Aorta (tissue), 5 donors: ENCODE measurements around the gene CELF5. TPM values are rescaled to one million over a fixed set of nuclear protein-coding genes. Genes with fewer than 3 reads are reported as not detected.

Experiments
- ATAC-seq: fragments of 200-7000 bp; cut with Tn5 transposase; one replicate; pipeline ENCODE4 v1.9.1; 2022; ENCODE audit warnings: moderate library complexity; ENCODE audit not compliant: low FRiP score
- DNase-seq, 2 donors: peaks; one replicate each; pipeline ENCODE4 v3.0.0-alpha.2; 2020
- H3K27ac ChIP-seq, 2 donors: one replicate each; pipeline ENCODE4 v1.5.1; 2013; ENCODE audit warnings: low read length in 2 of 2, mild to moderate bottlenecking in 2 of 2, moderate library complexity in 2 of 2, control low read depth in 1 of 2, inconsistent platforms in 1 of 2, low read depth in 1 of 2
- H3K27me3 ChIP-seq, 2 donors: one replicate each; pipeline ENCODE4 v1.6.1; 2013; ENCODE audit warnings: control low read depth in 1 of 2, low read length in 1 of 2, mild to moderate bottlenecking in 1 of 2, moderate library complexity in 1 of 2; ENCODE audit not compliant: insufficient read depth in 2 of 2, control insufficient read depth in 1 of 2
- H3K36me3 ChIP-seq, 2 donors: one replicate each; pipeline ENCODE4 v1.6.1; 2013; ENCODE audit warnings: control low read depth in 1 of 2, low read length in 1 of 2, mild to moderate bottlenecking in 1 of 2; ENCODE audit not compliant: insufficient read depth in 2 of 2, control insufficient read depth in 1 of 2
- H3K4me1 ChIP-seq, 2 donors: one replicate each; pipeline ENCODE4 v1.6.1; 2013; ENCODE audit warnings: low read length in 2 of 2, control low read depth in 1 of 2, mild to moderate bottlenecking in 1 of 2, moderate library complexity in 1 of 2; ENCODE audit not compliant: insufficient read depth in 2 of 2, control insufficient read depth in 1 of 2
- H3K4me3 ChIP-seq, 2 donors: one replicate each; pipeline ENCODE4 v1.5.1; 2013; ENCODE audit warnings: low read length in 2 of 2, control low read depth in 1 of 2, mild to moderate bottlenecking in 1 of 2
- H3K9me3 ChIP-seq: one replicate; pipeline ENCODE4 v1.6.1; 2013; ENCODE audit warnings: mild to moderate bottlenecking, low read length; ENCODE audit not compliant: control insufficient read depth
- WGBS, 2 donors: extraction: QIAGEN DNeasy Blood & Tissue Kit; methylation state at CpG; one replicate each; pipeline ENCODE4 v1.1.7; 2013; 5-methylcytosine and 5-hydroxymethylcytosine counted together
- intact Hi-C, 2 donors: fragments of 100-400 bp; cut with DNase I; formaldehyde crosslinking; loops; one replicate each; pipeline versions ENCODE4 v1.14.2 to v1.15.0; 2022
- polyA plus RNA-seq, 2 donors: library from polyadenylated mRNA; stranded (reverse); fragments of 200-250 nt; gene quantifications; one replicate each; pipeline ENCODE4 v1.2.3, GENCODE V29; 2013
- total RNA-seq, 2 donors: library from RNA; stranded (reverse); fragmentation: NEBNext Ultra II Directional; extraction: Animal tissue kit (Norgen Biotek cat#: 25700); gene quantifications; one replicate each; pipeline ENCODE4 v1.2.1, GENCODE V29; 2021
- donor health status: healthy with polysubstance abuse.
- donor health status: Bipolar disorder and iron deficiency.
- donor health status: DM: no; HTN: no; CAD: no.
- donor health status: DM: no; HTN: no; CAD: no.
- donor health status: DM: yes; HTN: yes; CAD: no.

Gene CELF5
- total and polyA plus RNA-seq, 4 donors, result 0.08 TPM; not detected in 3

DNA sequence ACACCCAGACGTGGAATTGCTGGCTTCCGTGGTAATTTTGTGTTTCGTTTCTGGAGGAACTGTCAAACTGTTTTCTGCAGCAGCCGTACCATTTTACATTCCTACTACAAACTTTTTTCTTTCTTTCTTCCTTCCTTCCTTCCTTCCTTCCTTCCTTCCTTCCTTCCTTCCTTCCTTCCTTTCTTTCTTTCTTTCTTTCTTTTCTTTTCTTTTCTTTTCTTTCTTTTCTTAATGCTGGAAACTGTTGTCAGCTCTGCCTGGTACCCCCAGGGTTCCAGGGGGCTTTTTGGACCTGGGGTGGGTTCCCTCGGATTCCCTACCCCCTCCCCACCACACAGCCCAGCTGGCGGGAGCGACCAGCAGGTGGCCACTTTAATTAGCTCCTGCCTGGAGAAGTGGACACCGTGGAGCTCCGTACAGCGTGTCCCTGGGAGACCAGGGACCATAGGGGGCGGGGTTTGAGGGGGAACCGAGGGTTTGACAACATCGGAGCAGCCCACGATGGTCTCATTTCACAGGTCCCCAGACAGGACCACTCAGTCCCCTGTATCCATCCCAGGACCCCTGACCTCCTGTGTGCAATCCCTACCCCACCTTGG lies 24.4 kb downstream of the CELF5 start:
- Histone ChIP-seq H3K9me3 (peaks cover 6% of the 10 kb centered on the region), H3K36me3 (no peaks in the 10 kb centered on the region), H3K27ac (no peak overlapping the region), H3K4me1 (no peaks in the 10 kb centered on the region), H3K4me3 (no peak overlapping the region), H3K27me3 (no peaks in the 10 kb centered on the region)
- 37 to 47% methylated on average over 14 of the region's 14 CpGs for WGBS, 2 donors
- DNase-seq, result no peak
- intact Hi-C loops, result no loop called here
- ATAC-seq, result no peak

DNA sequence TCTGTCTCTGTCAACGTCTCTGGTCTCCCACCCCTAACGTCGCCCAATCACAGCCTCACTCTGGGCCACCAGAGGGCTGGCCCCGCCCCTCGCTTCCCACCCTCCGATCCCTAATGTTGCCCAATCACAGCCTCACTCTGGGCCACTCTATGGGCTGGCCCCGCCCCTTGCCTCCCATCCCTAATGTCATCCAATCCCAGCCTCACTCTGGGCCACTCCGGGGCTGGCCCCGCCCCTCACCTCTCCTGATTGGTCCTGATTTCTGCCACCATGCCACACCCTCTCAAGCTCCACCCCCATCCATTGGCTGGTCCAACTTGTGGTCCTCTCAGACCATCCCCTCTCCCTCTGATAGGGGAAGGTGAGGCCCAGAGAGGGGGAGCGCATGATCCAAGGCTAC lies 24.9 kb downstream of the CELF5 start:
- Histone ChIP-seq H3K9me3 (peaks cover 6% of the 10 kb centered on the region), H3K4me1 (no peaks in the 10 kb centered on the region), H3K27me3 (no peaks in the 10 kb centered on the region), H3K36me3 (no peaks in the 10 kb centered on the region), H3K27ac (no peak overlapping the region), H3K4me3 (no peak overlapping the region)
- intact Hi-C loops, result no loop called here
- DNase-seq (no peak), ATAC-seq (no peak)
- 78 to 83% methylated on average over 10 of the region's 10 CpGs for WGBS, 2 donors

DNA sequence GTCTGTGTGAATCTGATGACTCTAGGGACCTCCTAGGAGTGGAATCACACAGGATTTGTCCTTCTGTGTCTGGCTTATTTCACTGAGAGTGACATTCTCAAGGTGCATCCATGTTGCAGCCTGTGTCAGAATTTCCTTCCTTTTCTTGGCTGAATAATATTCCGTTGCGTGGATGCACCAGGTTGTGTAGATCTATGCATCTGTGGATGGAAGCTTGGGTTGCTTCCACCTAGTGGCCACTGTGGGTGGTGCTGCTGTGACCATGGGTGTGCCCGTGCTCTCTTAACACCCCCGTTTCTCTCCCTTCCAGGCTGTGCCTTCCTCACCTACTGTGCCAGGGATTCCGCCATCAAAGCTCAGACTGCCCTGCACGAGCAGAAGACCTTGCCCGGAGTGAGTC lies 26.2 kb downstream of the CELF5 start:
- Histone ChIP-seq H3K36me3 (no peaks in the 10 kb centered on the region), H3K27ac (no peak overlapping the region), H3K4me3 (no peak overlapping the region), H3K4me1 (no peaks in the 10 kb centered on the region), H3K9me3 (peaks cover 6% of the 10 kb centered on the region), H3K27me3 (no peaks in the 10 kb centered on the region)
- intact Hi-C loops, result no loop called here
- ATAC-seq (no peak), DNase-seq (no peak)
- 80 to 83% methylated on average over 7 of the region's 7 CpGs for WGBS, 2 donors

DNA sequence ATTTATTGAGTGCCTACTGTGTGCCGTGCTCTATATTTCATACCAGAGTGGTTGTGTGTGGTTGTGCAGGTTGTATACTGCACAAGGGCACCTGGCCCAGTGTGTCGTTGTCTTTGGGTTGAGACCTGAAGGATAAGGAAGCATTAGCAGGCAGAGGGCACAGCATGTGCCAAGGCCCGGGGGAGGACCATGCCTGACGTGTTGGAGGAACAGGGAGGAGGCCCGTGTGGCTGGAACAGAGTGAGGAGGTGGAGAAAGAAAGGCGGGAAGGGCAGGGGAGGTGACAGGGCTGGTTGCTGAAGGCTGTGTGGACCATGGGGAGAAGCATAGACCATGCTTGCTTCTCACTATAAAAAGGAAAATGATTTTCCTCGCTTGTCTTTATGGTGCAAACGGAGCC lies 26.8 kb downstream of the CELF5 start:
- ATAC-seq (no peak), DNase-seq (no peak)
- H3K4me3 ChIP-seq, result no peak overlapping the region
- peaks cover 6% of the 10 kb centered on the region for H3K9me3 ChIP-seq
- H3K36me3 ChIP-seq, result no peaks in the 10 kb centered on the region
- intact Hi-C loops, result no loop called here
- H3K4me1 ChIP-seq, result no peaks in the 10 kb centered on the region
- no peaks in the 10 kb centered on the region for H3K27me3 ChIP-seq
- H3K27ac ChIP-seq, result no peak overlapping the region
- WGBS, 2 donors, result 70 to 74% methylated on average over 8 of the region's 8 CpGs

DNA sequence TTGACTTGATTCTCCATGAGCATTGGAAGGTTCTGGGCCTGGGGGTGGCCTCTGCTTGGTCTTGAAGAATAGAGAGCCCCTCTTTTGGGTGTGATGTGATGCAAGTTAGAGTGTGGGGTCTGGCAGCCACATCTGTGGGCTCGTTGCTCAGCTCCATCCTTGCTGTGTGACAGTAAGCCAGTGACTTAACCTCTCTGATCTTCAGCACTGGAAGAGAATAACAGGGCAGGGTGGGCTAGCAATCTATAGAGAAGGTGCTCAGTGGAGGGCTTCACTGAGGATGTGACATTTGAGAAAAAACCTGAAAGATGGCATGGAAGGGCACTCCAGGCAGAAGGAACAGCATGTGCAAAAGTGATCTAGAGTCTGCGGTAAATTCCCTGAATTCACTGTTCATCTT lies 28.2 kb downstream of the CELF5 start:
- DNase-seq, result no peak
- 91 to 93% methylated on average over 2 of the region's 2 CpGs for WGBS, 2 donors
- no peak overlapping the region for H3K27ac ChIP-seq
- intact Hi-C loops, result no loop called here
- H3K36me3 ChIP-seq, result no peaks in the 10 kb centered on the region
- peaks cover 6% of the 10 kb centered on the region for H3K9me3 ChIP-seq
- no peaks in the 10 kb centered on the region for H3K4me1 ChIP-seq
- no peak for ATAC-seq
- no peak overlapping the region for H3K4me3 ChIP-seq
- H3K27me3 ChIP-seq, result no peaks in the 10 kb centered on the region

DNA sequence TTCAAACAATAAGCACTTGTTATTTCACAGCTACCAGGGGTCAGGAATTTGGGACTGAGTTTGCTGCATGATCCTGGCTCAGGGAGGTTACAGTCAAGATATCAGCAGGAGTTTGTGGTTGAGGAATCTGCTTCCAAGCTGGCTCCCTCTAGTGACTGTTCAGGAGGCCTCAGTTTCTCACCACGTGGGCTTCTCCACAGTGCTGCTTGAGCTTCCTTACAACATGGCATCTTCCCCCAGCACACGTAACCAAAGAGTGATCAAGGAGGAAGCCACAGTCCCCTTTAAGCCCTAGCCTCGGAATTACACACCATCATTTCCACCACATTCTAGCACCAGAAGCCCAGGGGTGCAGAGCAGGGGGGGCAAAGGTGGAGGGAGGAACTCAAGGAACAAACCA lies 28.8 kb downstream of the CELF5 start:
- Histone ChIP-seq H3K4me3 (no peak overlapping the region), H3K4me1 (no peaks in the 10 kb centered on the region), H3K27me3 (no peaks in the 10 kb centered on the region), H3K36me3 (no peaks in the 10 kb centered on the region), H3K9me3 (peaks cover 6% of the 10 kb centered on the region), H3K27ac (no peak overlapping the region)
- WGBS, 2 donors, result 57 to 58% methylated on average over 3 of the region's 3 CpGs
- ATAC-seq, result no peak
- no peak for DNase-seq
- intact Hi-C loops, result no loop called here

DNA sequence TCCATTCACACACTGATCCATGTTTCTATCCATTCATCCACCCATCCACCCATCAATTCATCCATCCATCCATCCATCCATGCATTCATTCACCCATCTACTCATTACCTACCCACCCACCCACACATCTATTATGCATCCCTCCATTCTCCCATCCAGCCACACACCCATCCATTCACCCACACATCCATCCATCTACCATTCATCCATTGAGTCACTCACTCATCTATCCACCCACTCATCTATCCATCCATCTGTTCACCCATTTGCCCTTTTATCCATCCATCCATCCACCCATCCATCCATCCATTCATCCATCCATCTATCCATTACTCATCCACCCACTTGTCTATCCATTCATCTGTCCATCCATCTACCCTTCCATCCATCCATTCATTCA lies 30.1 kb downstream of the CELF5 start:
- H3K27me3 ChIP-seq, result no peaks in the 10 kb centered on the region
- H3K36me3 ChIP-seq, result no peaks in the 10 kb centered on the region
- H3K4me3 ChIP-seq, result no peak overlapping the region
- H3K4me1 ChIP-seq, result no peaks in the 10 kb centered on the region
- H3K27ac ChIP-seq, result no peak overlapping the region
- DNase-seq (no peak), ATAC-seq (no peak)
- peaks cover 6% of the 10 kb centered on the region for H3K9me3 ChIP-seq
- intact Hi-C loops, result no loop called here

DNA sequence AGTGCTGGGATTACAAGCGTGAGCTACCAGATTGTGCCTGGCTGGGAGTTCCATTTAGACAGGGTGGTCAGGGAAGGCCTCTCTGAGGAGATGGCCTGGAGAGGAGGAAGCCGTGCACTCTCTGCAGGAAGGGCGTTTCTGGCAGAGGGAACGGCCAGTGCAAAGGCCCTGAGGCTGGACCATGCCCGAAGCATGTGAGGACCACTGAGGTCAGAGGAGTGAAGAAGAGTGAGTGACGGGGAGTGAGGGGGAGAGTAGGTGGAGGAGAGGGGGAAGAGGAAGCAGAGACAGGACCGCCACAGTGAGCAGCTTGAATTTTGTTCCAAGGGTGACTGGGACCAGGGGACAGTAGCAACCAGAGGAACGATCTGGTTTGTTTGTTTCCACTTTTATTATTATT lies 32.6 kb downstream of the CELF5 start:
- Histone ChIP-seq H3K4me3 (no peak overlapping the region), H3K27ac (no peak overlapping the region), H3K4me1 (no peaks in the 10 kb centered on the region), H3K9me3 (peaks cover 6% of the 10 kb centered on the region), H3K36me3 (no peaks in the 10 kb centered on the region), H3K27me3 (no peaks in the 10 kb centered on the region)
- WGBS, 2 donors, result 85 to 92% methylated on average over 8 of the region's 8 CpGs
- DNase-seq, result no peak
- no peak for ATAC-seq
- intact Hi-C loops, result no loop called here

DNA sequence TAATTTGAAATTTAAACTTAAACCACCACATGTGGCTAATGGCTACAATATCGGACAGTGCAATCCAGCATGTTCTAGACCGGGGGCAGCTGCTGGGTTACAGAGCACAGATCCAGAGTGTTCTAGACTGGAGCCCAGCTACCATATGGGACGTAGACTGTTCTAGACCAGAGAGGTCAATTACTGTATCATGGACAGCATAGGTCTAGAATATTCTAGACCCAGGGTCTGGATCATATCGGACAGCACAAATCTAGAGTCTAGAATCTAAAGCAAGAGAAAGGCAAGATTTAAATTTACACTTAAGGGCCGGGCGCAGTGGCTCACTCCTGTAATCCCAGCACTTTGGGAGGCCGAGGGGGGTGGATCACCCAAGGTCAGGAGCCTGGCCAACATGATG lies 37.9 kb downstream of the CELF5 start:
- H3K27me3 ChIP-seq, result no peaks in the 10 kb centered on the region
- no peak for ATAC-seq
- WGBS, 2 donors, result 88 to 92% methylated on average over 7 of the region's 7 CpGs

More for the DNA sequence above, 37.9 kb downstream of the CELF5 start:
- Histone ChIP-seq H3K36me3 (no peaks in the 10 kb centered on the region), H3K27ac (no peak overlapping the region), H3K4me1 (no peaks in the 10 kb centered on the region), H3K4me3 (no peak overlapping the region), H3K9me3 (no peaks in the 10 kb centered on the region)
- no peak for DNase-seq
- intact Hi-C loops, result no loop called here
